Activated CD4-positive, alpha-beta memory T cell treated with anti-CD3 and anti-CD28 coated beads for 36 hours (primary cell): ENCODE data around the gene GON4L. TPM values are rescaled to one million over a fixed set of nuclear protein-coding genes. Genes with fewer than 3 reads are reported as not detected.
"Not testable (repeated sequence)": the region's sequence is repeated elsewhere in the genome, so short reads cannot be mapped to it uniquely, and the experiment has no call there.

ENCODE experiments used
- CTCF ChIA-PET: fragments of 350-600 bp; sonication (Branson Sonifier 250); formaldehyde crosslinking; loops from one replicate; lab custom pipeline; 2021; ENCODE audit warnings: antibody characterized with exemption, inconsistent platforms; lab: Charles Lee
- POLR2A ChIA-PET: fragments of 350-600 bp; sonication (Branson Sonifier 250); formaldehyde crosslinking; loops from one replicate; lab custom pipeline; 2021; ENCODE audit warnings: antibody characterized with exemption; lab: Charles Lee
- DNase-seq: peaks from one replicate; pipeline ENCODE4 v3.0.0-alpha.2; 2020
- H3K27ac Mint-ChIP-seq: one replicate; pipeline ENCODE4 v1.8.0; 2021; ENCODE audit warnings: mixed read lengths
- H3K27me3 Mint-ChIP-seq: one replicate; pipeline ENCODE4 v1.8.0; 2021; ENCODE audit warnings: mixed read lengths
- H3K36me3 Mint-ChIP-seq: one replicate; pipeline ENCODE4 v1.8.0; 2021; ENCODE audit warnings: mixed read lengths
- H3K4me1 Mint-ChIP-seq: one replicate; pipeline ENCODE4 v1.8.0; 2021; ENCODE audit warnings: low read depth, mixed read lengths
- H3K4me3 Mint-ChIP-seq: one replicate; pipeline ENCODE4 v1.8.0; 2021; ENCODE audit warnings: mild to moderate bottlenecking, mixed read lengths
- H3K9me3 Mint-ChIP-seq: one replicate; pipeline ENCODE4 v1.8.0; 2021; ENCODE audit warnings: mixed read lengths
- intact Hi-C: fragments of 100-400 bp; cut with micrococcal nuclease; formaldehyde crosslinking; loops from one replicate; pipeline ENCODE4 v1.15.1; 2023
- total RNA-seq, 2 experiments: library from RNA; stranded (reverse); gene quantifications; one replicate each; pipeline ENCODE4 v1.2.3, GENCODE V29; 2021

The GON4L gene
- total RNA-seq, 2 experiments from 2014 or later, result 48.0 to 51.2 TPM

GRCh38 chr1:155709391-155709790, 147.6 kb downstream of the GON4L start:
- no peak for DNase-seq
- H3K9me3 Mint-ChIP-seq, result no peaks in the 10 kb centered on the region
- H3K27ac Mint-ChIP-seq, result no peak overlapping the region
- H3K27me3 Mint-ChIP-seq, result no peaks in the 10 kb centered on the region
- peaks cover 21% of the 10 kb centered on the region for H3K36me3 Mint-ChIP-seq
- CTCF ChIA-PET, result interaction anchor here (0.7 kb wide), 1 partner anchor 58 kb away, joined by 3 read pairs; no protein-coding TSS in a partner anchor
- POLR2A ChIA-PET, result no interaction called here
- intact Hi-C loops, result no loop called here
- peaks cover 11% of the 10 kb centered on the region for H3K4me1 Mint-ChIP-seq
- H3K4me3 Mint-ChIP-seq, result no peak overlapping the region

GRCh38 chr1:155706139-155706538, 150.9 kb downstream of the GON4L start:
- no peak overlapping the region for H3K4me3 Mint-ChIP-seq
- H3K27me3 Mint-ChIP-seq, result no peaks in the 10 kb centered on the region
- POLR2A ChIA-PET, result no interaction called here
- peaks cover 23% of the 10 kb centered on the region for H3K4me1 Mint-ChIP-seq
- no peaks in the 10 kb centered on the region for H3K9me3 Mint-ChIP-seq
- no peak for DNase-seq
- CTCF ChIA-PET, result no interaction called here
- no peak overlapping the region for H3K27ac Mint-ChIP-seq
- H3K36me3 Mint-ChIP-seq, result peaks cover 12% of the 10 kb centered on the region
- intact Hi-C loops, result no loop called here

GRCh38 chr1:155704414-155704813, 152.6 kb downstream of the GON4L start:
- CTCF ChIA-PET, intact Hi-C loops, H3K27ac Mint-ChIP-seq, H3K9me3 Mint-ChIP-seq, POLR2A ChIA-PET, H3K36me3 Mint-ChIP-seq, H3K4me3 Mint-ChIP-seq, DNase-seq, H3K27me3 Mint-ChIP-seq: not testable (repeated sequence)
- H3K4me1 Mint-ChIP-seq, result peaks cover 23% of the 10 kb centered on the region

- Mint-ChIP-seq H3K9me3 (no peaks in the 10 kb centered on the region), H3K27me3 (no peaks in the 10 kb centered on the region), H3K4me3 (no peak overlapping the region), H3K36me3 (peaks cover 5% of the 10 kb centered on the region), H3K27ac (no peak overlapping the region), H3K4me1 (peaks cover 22% of the 10 kb centered on the region)
- ChIA-PET CTCF (no interaction called here), POLR2A (no interaction called here)
- intact Hi-C loops, result no loop called here
- DNase-seq, result no peak
Observed at GRCh38 chr1:155703216-155703615, 153.8 kb downstream of the GON4L start.

GRCh38 chr1:155701675-155702074, 155.3 kb downstream of the GON4L start:
- H3K27me3 Mint-ChIP-seq, DNase-seq, POLR2A ChIA-PET, CTCF ChIA-PET, H3K9me3 Mint-ChIP-seq, H3K27ac Mint-ChIP-seq, H3K36me3 Mint-ChIP-seq, intact Hi-C loops, H3K4me3 Mint-ChIP-seq: not testable (repeated sequence)
- H3K4me1 Mint-ChIP-seq, result peaks cover 21% of the 10 kb centered on the region

Other genes starting within 250 kb of the GON4L start
- 10 to 100 TPM; 59.6 to 63.4 TPM for gene MSTO1, start 247.0 kb downstream of the GON4L start, total RNA-seq
- gene YY1AP1, start 168.4 kb downstream of the GON4L start, total RNA-seq, result 10 to 100 TPM; 56.2 to 62.1 TPM
- gene DAP3, start 168.1 kb downstream of the GON4L start, total RNA-seq, result 100 to 1,000 TPM; 142 to 145 TPM
- gene SYT11, start 2.4 kb upstream of the GON4L start, total RNA-seq, result 10 to 100 TPM; 25.0 to 25.1 TPM
- 10 to 100 TPM; 19.1 to 21.1 TPM for gene RIT1, start 54.1 kb upstream of the GON4L start, total RNA-seq
- gene KHDC4, start 77.2 kb upstream of the GON4L start, total RNA-seq, result 10 to 100 TPM; 66.1 to 70.2 TPM
- not detected for gene RXFP4, start 84.4 kb upstream of the GON4L start, total RNA-seq
- 100 to 1,000 TPM; 165 to 174 TPM for gene ARHGEF2, start 121.3 kb upstream of the GON4L start, total RNA-seq
- 100 to 1,000 TPM; 171 to 175 TPM for gene SSR2, start 163.7 kb upstream of the GON4L start, total RNA-seq
- gene UBQLN4, start 196.6 kb upstream of the GON4L start, total RNA-seq, result 10 to 100 TPM; 32.7 to 32.9 TPM
- gene LAMTOR2, start 197.6 kb upstream of the GON4L start, total RNA-seq, result 10 to 100 TPM; 61.4 to 65.1 TPM
- under 1 TPM; 0.52 to 0.56 TPM for gene RAB25, start 203.9 kb upstream of the GON4L start, total RNA-seq
- under 1 TPM; 0.43 to 0.51 TPM for gene MEX3A, start 225.3 kb upstream of the GON4L start, total RNA-seq